ENCODE data around the gene IGFL1. TPM values are rescaled to one million over a fixed set of nuclear protein-coding genes. Genes with fewer than 3 reads are reported as not detected.
"Not testable (repeated sequence)": the region's sequence is repeated elsewhere in the genome, so short reads cannot be mapped to it uniquely, and the experiment has no call there.

IGFL1 gene
- total RNA-seq, 1 donor from 2014 or later: not detected

DNA sequence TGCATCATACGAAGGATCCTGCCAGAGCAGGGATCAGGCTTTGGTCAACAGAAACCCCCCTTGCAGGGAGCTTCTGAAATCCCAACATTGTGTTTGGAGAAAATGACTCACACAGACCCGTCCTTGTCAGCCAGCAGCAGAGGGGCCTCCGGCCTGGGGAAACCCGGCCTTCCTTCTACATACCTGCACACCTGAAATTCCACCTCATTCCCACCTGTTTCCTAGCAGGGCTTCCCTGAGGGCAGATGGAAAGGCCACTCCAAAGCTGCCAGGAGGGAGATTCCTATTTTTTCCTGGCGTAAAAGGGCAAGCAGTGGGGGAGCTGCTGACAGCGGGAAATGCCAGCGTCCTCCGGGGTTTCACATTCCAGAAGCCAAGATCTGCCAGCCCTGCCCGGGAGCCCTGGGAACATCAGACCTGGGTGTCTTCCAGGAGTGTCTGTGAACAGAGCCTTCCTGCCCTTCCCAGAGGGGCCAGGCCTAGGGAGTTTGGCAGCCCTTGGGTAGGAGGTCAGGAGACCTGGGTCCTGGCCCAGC is 3.0 kb upstream of the IGFL1 start:
- DNase-seq (ENCODE audit: low read depth): no peak
- TF ChIP-seq, protein P1, sequence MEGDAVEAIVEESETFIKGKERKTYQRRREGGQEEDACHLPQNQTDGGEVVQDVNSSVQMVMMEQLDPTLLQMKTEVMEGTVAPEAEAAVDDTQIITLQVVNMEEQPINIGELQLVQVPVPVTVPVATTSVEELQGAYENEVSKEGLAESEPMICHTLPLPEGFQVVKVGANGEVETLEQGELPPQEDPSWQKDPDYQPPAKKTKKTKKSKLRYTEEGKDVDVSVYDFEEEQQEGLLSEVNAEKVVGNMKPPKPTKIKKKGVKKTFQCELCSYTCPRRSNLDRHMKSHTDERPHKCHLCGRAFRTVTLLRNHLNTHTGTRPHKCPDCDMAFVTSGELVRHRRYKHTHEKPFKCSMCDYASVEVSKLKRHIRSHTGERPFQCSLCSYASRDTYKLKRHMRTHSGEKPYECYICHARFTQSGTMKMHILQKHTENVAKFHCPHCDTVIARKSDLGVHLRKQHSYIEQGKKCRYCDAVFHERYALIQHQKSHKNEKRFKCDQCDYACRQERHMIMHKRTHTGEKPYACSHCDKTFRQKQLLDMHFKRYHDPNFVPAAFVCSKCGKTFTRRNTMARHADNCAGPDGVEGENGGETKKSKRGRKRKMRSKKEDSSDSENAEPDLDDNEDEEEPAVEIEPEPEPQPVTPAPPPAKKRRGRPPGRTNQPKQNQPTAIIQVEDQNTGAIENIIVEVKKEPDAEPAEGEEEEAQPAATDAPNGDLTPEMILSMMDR (conservative IDR thresholded peaks at IDR 0.05; ENCODE audit: low read depth, low read length): no peak
- H3K4me3 ChIP-seq (ENCODE audit: low read depth, low read length): no peak overlapping the region

DNA sequence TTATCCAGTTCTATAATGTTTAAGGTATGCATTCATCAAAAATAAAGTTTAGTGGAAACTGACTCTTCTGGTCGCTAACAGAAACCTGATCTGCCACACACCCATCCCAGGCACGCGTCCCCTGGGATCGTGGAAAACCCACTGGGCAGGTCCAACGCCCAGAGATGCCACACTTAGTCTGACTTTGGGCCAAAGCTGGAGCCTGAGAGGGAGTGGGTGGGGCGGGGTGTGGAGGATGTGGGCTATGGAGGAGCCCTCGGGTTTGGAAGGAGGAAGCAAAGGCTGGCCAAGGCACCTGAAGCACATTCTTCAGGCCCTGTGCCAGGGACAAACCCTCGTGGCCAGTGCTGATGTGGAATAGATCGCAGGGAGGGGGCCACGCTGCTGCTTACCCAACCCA is 2.5 kb downstream of the IGFL1 start:
- H3K4me3 ChIP-seq (ENCODE audit: low read depth, low read length): no peak overlapping the region
- TF ChIP-seq, protein P1 (conservative IDR thresholded peaks at IDR 0.05; ENCODE audit: low read depth, low read length): no peak
- no peak for DNase-seq (ENCODE audit: low read depth)

DNA sequence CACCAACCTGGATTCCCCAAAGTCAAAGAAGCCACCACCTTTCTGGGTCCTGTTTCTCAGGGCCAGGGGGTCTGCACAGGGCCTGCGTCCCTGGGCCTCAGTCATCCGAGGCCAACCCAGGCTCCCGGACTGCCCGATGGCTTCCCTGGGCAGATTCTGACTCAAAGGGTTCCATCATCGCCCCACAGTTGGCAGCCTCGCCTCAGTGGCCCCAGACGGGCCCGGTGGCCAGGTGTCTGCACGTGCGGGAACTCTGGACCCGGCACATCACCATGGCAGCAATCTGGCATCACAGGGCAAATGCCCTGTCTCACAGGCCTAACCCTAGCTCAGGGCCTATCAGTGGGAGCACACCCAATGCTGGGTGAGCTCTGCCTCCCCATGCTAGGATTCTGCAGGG is 2.9 kb downstream of the IGFL1 start:
- TF ChIP-seq, protein P1 (conservative IDR thresholded peaks at IDR 0.05; ENCODE audit: low read depth, low read length): no peak
- no peak for DNase-seq (ENCODE audit: low read depth)
- no peak overlapping the region for H3K4me3 ChIP-seq (ENCODE audit: low read depth, low read length)

DNA sequence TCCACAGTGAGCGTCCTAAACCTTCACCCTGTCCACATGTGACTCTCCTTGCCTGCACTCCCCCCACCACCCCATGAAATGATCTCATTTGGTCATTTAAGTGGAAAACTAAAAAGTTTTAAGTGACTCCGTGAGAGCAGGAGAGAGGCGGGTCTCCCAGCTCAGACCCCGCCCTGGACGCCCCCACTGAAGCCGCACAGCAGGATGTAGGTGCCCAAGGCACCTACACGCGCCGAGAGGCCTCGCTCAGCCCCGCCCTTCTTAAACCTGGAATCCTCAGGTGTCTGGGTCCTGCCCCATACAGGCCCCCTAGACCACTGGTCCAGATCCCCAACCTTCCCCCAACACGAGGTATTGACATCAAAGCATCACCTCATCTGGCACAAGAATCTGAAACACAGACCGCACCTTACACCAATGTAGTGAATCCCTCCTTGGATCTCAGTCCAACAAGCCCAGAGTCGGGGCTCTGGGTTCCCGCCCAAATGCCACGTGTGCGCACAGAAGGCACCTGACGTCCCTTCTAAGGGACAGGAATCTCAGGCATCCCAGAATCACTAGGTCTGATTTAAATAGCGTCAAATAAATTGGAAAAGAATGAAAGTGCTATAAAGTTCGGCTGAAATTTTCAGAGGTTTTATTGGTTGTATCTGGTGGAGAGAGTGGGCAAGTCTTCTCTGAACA is 3.5 kb downstream of the IGFL1 start:
- TF ChIP-seq, protein P1 (conservative IDR thresholded peaks at IDR 0.05; ENCODE audit: low read depth, low read length): no peak
- no peak for DNase-seq (ENCODE audit: low read depth)
- no peak overlapping the region for H3K4me3 ChIP-seq (ENCODE audit: low read depth, low read length)

DNA sequence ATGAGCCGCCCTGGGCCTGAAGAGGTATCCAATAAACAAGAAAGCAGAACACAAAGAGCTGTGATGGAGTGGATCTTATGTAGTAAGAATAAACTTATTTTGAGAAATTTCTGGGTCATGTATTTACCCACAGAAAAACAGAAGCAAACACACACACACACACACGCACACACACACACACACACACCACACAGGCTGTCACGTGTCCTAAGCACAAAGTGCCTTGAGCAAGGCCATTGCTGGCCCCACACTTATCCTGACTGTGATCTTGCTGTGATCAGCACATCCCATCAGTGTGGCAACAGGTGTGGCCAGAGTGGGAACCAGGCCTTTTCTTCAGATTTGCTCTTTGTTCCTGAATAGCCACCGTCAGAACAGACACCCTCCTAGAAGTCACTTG is 4.3 kb downstream of the IGFL1 start:
- not testable (repeated sequence) for DNase-seq (ENCODE audit: low read depth); H3K4me3 ChIP-seq (ENCODE audit: low read depth, low read length)

DNA sequence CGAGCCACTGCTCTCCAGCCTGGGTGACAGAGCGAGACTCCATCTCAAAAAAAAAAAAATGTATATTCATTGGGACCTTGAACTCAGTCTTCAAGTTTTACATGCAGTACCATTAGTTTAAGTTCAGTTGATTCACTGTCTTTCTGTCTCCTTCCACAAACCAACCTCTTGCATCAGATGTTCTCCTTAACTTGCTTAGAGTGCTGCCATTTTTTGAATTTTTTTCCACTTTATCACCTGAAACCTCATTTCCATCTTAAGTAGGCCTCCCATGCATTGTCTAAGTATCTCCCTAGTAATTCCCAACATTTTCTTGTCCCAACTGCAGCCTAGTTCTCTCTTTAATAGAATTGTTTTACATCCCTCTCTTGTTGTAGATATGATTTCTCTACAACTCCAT is 8.6 kb downstream of the IGFL1 start:
- DNase-seq (ENCODE audit: low read depth); H3K4me3 ChIP-seq (ENCODE audit: low read depth, low read length): not testable (repeated sequence)

DNA sequence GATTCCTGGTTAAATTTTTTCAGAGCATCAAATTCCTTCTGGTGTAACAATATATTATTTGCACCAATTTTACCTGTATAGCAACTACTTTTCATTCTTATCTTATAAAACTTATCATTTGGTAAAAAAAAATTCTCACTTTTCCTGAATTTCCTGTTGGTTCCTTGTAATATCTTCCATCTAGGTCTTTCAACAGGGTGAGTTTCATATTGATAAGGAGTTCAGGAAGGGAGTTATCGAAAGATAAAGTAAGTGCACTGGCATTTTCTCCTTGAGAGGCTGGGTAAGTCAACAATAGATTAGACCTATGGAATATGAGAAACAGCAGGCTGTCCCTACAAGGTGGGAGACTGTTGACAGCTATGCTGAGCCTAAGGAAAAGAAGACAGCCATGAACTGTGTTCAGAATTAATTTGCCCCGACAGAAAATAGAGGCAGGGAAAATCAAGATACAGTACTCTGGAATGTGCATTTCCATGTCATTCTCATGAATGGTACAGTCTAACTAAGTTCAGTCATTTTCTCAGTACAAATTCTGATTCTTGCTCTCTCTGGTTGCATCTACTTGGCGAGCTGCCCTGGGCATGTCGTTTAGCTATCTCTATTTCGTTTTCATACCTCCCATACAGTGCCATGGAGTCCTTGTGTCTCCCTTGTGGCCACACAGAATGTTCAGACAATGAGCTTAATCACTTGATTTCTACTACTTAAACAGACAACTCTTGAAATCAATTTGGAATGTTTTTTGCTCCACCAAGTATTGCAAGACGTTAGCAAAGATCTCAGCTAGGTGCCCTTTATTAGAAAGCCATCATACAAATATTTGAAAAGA is 9.9 kb downstream of the IGFL1 start:
- no peak for DNase-seq (ENCODE audit: low read depth)
- no peak overlapping the region for H3K4me3 ChIP-seq (ENCODE audit: low read depth, low read length)
- TF ChIP-seq, protein P1 (conservative IDR thresholded peaks at IDR 0.05; ENCODE audit: low read depth, low read length): no peak

DNA sequence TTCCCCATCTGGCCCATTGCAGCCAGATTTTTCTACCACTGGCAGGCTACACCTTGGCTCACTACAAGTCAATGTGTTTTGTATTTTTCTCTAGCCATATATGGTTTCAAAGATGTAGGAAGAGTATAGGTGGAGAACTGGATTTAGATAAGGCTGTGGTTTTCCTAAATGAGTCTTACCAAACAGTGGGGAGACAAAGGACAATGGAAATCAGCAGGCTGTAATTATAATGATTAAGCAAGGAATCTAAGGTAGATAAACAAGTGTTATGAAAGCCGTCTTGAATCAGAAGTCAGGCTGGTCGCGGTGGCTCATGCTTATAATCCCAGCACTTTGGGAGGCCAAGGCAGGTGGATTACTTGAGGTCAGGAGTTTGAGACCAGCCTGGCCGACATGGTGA is 11.2 kb downstream of the IGFL1 start:
- no peak for DNase-seq (ENCODE audit: low read depth)
- TF ChIP-seq, protein P1 (conservative IDR thresholded peaks at IDR 0.05; ENCODE audit: low read depth, low read length): no peak
- no peak overlapping the region for H3K4me3 ChIP-seq (ENCODE audit: low read depth, low read length)

Data from epithelial cell of proximal tubule (primary cell).